ENCODE data around the gene BLACAT1. TPM values are rescaled to one million over a fixed set of nuclear protein-coding genes. Genes with fewer than 3 reads are reported as not detected.
"Not testable (repeated sequence)": the region's sequence is repeated elsewhere in the genome, so short reads cannot be mapped to it uniquely, and the experiment has no call there.

The BLACAT1 gene
- total RNA-seq, 1 donor from 2014 or later: not detected

DNA sequence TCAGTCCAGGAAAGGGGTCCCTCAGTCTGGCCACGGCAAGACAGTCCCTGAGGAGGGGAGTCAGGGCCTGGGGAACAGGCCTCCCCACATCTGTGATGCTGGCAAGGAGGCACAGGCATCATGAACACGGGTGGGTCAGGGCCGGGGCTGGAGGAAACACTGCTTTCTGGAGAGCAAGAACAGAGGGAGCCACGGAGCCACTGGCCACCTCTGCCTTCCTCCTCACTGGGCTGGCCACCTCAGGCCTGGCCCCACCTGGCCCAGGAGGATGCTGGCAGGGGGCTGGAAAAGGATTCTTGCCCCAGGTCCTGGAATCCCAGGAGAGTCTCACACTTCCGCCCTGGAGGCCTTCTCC is 15.7 kb downstream of the BLACAT1 start:
- intact Hi-C loops (cut with micrococcal nuclease): no loop called here
- no peak for DNase-seq (ENCODE audit: low spot score)
- H3K27me3 Mint-ChIP-seq (ENCODE audit: low read depth): peaks cover 17% of the 10 kb centered on the region
- peaks cover 12% of the 10 kb centered on the region for H3K4me1 Mint-ChIP-seq (ENCODE audit: low read depth)
- no peaks in the 10 kb centered on the region for H3K36me3 Mint-ChIP-seq (ENCODE audit: low read depth)
- H3K27ac Mint-ChIP-seq: no peak overlapping the region
- no peak overlapping the region for H3K4me3 Mint-ChIP-seq (ENCODE audit: low read depth)
- H3K9me3 Mint-ChIP-seq: no peaks in the 10 kb centered on the region

DNA sequence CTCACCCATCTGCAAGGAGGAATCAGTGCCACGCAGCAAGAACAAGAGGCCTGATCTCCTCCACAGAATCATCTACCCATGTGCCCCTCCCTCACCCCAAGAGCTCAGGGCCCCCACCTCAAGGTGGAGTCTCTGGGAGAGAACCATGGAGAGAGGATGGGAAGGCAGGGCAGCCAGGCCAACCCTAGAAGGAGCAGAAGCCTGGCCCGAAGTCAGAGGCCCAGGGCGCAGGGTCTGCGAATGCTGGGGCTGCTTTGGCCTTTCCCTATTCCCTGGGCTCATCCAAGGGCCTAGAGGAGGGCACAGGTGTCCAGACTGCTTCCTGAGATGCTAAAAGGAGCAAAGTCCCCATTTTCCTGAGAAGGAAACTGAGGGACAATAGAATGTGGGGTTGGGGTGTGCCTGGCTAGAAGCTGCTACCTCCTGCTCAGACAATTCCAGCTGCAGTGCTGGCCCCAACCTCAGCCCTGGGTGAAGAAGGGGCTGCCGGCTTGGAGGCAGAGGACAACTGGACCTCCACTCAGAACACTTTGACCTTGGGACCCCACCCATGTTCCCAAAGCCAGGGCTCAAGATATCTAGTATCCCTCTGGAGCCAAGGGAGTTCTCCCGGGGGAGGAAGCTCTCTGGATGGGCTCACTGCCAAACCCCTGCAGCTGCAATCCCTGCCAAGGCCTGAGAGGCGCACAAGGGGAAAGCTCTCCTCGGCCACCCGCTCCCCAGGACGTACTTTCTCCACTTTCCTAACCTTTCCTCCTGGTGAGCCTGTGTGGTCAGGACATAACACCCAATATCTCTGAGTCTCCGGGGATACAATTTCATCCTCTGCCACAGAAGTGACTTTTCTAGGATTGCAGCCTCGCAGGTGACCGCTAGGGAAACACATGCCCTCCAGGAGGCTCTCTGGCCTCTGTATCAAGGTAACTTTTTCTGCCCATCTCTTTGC is 17.4 kb downstream of the BLACAT1 start:
- no peaks in the 10 kb centered on the region for H3K36me3 Mint-ChIP-seq (ENCODE audit: low read depth)
- peaks cover 15% of the 10 kb centered on the region for H3K27me3 Mint-ChIP-seq (ENCODE audit: low read depth)
- H3K4me3 Mint-ChIP-seq (ENCODE audit: low read depth): no peak overlapping the region
- H3K27ac Mint-ChIP-seq: no peak overlapping the region
- H3K9me3 Mint-ChIP-seq: no peaks in the 10 kb centered on the region
- no peak for DNase-seq (ENCODE audit: low spot score)
- peaks cover 12% of the 10 kb centered on the region for H3K4me1 Mint-ChIP-seq (ENCODE audit: low read depth)
- intact Hi-C loops (cut with micrococcal nuclease): no loop called here

DNA sequence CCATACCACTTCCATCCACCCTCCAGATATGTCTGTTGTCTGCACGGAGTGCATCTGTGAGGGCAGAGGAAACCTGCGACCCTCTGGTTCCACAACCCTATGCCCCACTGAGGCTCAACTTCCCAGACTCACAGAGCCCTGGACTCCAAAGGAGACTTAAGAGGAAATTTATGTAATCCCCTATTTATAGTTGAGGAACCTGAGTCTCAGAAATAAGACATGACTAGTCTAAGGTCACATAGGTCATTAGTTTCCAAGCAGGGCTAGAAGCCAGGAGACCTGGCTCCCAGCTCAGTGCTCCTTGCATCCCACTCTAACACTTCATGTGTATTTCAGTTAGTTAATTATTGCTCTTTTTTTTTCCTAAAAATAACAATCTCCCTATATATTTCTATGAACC is 18.3 kb downstream of the BLACAT1 start:
- H3K9me3 Mint-ChIP-seq: no peaks in the 10 kb centered on the region
- H3K27me3 Mint-ChIP-seq (ENCODE audit: low read depth): peaks cover 15% of the 10 kb centered on the region
- DNase-seq (ENCODE audit: low spot score): no peak
- H3K4me3 Mint-ChIP-seq (ENCODE audit: low read depth): no peak overlapping the region
- H3K36me3 Mint-ChIP-seq (ENCODE audit: low read depth): no peaks in the 10 kb centered on the region
- no peak overlapping the region for H3K27ac Mint-ChIP-seq
- intact Hi-C loops (cut with micrococcal nuclease): no loop called here
- H3K4me1 Mint-ChIP-seq (ENCODE audit: low read depth): peaks cover 12% of the 10 kb centered on the region

DNA sequence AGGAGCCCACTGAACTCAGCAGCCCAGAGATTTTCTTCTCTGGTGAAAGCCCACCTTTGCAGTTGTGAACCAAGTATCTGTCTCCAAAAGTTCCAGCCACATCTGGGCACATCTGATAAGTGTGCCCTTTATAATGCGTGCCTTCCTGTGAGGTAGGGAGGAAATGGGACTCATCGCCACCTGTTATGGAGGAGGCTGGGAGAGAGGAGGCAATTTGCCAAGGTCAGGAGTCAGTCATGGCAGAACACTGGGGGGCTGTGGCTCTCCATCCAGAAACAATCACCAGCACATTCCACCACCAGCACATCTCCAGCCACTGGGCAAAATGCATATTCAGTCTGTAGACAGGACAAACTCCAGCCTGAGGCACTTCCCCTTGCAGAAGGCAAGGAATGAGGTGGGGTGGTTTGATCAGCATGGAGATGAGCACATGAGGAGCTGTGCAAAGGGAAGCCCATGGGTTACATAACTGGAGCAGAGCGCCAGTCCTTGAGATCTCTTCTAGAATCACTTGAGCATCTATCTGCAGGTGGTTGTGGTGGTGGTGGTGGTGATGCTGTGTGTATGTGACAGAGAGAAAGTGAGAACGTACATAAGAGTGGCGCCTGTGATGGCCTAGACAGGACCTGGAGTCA is 19.0 kb downstream of the BLACAT1 start:
- Mint-ChIP-seq H3K9me3 (no peaks in the 10 kb centered on the region), H3K27ac (no peak overlapping the region), H3K4me1 (ENCODE audit: low read depth) (peaks cover 12% of the 10 kb centered on the region), H3K27me3 (ENCODE audit: low read depth) (peaks cover 20% of the 10 kb centered on the region), H3K4me3 (ENCODE audit: low read depth) (no peak overlapping the region), H3K36me3 (ENCODE audit: low read depth) (no peaks in the 10 kb centered on the region)
- no peak for DNase-seq (ENCODE audit: low spot score)
- intact Hi-C loops (cut with micrococcal nuclease): no loop called here

DNA sequence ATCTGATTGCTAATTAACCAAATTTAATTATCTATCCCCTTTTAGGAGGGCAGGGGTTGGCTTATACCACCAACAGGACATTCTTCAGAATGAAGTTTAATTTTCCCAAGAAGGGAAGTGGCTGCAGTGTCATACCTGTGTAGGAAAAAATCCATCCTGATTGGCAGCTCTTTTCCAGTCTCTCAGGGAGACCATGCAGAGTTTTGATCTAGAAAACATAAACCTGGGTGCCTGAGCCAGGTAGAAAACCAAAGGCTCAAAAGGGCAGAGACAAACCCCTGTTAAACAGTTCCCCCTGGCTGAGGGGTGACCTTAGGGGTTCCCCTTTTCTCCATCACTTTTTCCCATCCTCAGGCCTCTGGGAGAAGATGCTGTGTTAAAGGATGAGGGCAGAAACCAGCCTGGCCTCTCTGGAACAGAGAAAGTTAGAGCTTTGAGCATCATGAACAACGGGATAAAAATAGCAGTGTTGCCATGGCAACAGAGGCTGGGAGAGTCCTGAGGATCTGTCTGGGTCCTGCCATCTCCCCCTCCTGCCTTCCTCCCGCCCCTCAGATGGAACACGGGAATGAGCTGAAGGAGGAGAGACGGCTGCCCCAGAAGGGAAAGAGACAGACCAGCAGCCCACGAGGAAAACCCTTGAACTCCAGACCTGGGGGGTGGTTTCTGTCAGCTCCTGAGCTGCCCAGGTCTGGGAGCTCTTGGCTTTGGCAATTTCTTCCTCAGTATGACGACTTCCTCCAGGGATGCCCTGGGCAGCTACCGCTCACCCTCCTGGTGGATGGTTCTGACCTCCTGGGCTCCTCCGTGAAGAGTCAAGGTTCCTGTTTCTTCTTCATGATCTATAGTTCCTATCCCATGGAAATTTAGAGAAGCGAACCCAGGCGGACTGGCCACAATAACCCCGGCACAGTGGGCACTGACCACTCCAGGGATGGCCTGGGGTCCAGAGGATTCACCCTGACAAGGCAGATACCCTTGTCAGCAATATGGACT is 20.0 kb downstream of the BLACAT1 start:
- H3K9me3 Mint-ChIP-seq: no peaks in the 10 kb centered on the region
- peaks cover 8% of the 10 kb centered on the region for H3K4me1 Mint-ChIP-seq (ENCODE audit: low read depth)
- no peak for DNase-seq (ENCODE audit: low spot score)
- no peak overlapping the region for H3K4me3 Mint-ChIP-seq (ENCODE audit: low read depth)
- H3K36me3 Mint-ChIP-seq (ENCODE audit: low read depth): no peaks in the 10 kb centered on the region
- H3K27ac Mint-ChIP-seq: no peak overlapping the region
- intact Hi-C loops (cut with micrococcal nuclease): no loop called here
- H3K27me3 Mint-ChIP-seq (ENCODE audit: low read depth): peaks cover 26% of the 10 kb centered on the region

DNA sequence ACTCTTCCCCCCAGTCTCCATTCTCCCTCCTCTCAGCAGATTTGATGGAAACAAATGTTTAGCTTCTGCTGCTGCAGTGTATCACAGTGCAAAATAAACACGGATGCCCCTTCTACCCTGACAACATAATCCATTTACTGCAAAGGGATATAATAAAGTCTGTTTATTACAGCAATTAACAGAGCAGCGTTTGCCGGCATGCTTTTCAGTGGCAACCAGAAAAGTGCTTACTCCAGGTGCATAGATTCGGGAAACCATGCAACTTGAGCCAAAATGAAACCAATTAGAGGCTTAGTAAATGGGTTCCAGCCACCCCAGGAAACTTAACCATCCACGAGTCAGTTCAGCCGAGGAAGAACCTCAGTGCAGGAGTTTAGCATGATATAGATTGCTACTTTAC is 21.1 kb downstream of the BLACAT1 start:
- Mint-ChIP-seq H3K9me3 (no peaks in the 10 kb centered on the region), H3K36me3 (ENCODE audit: low read depth) (no peaks in the 10 kb centered on the region), H3K4me1 (ENCODE audit: low read depth) (peaks cover 4% of the 10 kb centered on the region), H3K27ac (no peak overlapping the region), H3K27me3 (ENCODE audit: low read depth) (peaks cover 27% of the 10 kb centered on the region), H3K4me3 (ENCODE audit: low read depth) (no peak overlapping the region)
- no peak for DNase-seq (ENCODE audit: low spot score)
- intact Hi-C loops (cut with micrococcal nuclease): no loop called here

DNA sequence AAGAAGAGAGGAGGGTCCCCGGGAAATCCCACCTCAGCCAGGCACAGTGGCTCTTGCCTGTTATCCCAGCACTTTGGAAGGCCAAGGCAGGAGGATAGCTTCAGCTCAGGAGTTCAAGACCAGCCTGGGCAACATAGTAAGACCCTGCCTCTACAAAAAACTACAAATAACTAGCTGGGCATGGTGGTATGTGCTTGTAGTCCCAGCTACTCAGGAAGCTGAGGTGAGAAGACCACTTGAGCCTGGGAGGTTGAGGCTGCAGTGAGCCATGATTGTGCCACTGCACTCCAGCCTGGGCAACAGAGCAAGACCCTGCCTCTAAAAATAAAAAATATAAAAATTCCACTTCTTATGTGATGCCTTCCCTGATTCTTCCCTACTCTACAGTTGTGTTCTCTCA is 23.2 kb downstream of the BLACAT1 start:
- H3K27ac Mint-ChIP-seq; H3K4me1 Mint-ChIP-seq (ENCODE audit: low read depth); H3K4me3 Mint-ChIP-seq (ENCODE audit: low read depth); H3K36me3 Mint-ChIP-seq (ENCODE audit: low read depth); intact Hi-C loops (cut with micrococcal nuclease); H3K9me3 Mint-ChIP-seq; DNase-seq (ENCODE audit: low spot score): not testable (repeated sequence)
- peaks cover 30% of the 10 kb centered on the region for H3K27me3 Mint-ChIP-seq (ENCODE audit: low read depth)

DNA sequence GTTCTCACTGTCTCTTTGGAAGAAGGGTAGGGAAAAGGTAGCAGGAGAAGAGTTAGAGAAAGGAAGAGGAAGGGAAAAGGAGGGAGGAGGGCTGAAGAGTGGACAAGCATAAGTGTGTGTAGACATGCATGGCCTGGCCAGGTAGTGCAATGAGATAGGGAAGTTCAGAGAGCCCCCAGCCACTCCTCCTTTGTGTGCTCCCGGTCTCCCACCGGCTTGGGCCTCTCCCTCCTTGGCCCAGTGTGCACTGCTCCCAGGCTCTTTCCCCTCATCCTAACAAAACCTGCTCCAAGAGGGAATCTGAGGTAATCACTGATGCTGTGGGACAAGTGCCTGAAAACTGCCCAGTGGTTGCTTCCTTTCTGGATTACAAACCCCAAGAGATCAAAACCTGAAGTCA is 23.7 kb downstream of the BLACAT1 start:
- intact Hi-C loops (cut with micrococcal nuclease): no loop called here

DNA sequence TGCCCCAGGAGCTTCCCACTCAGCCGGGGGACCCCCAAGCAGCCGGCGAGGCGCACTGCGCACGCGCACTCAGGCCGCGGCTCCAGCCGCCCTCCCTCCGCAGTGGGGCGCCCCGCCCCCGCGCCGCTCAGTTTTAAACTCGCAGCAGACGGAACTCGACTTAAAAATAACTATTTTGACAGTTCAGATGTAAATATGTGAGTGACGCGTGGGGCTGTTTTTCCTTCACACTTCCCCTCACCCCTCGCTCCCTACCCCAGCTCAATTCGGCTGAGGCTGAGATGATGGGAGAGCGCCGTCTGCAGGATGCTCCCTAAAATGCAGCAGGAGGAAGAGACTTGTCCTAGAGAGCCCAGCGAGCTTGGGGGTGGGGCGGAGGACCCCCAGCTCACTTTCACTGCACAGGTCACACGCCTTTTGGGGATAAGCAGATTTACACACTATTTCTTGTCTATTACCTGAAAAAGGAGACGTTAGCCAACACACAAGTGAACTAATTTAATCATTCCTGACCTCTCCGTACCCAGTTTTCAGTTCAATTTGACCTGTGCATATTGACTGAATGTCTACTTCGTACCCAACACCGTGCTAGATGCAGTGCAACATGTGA is 25.0 kb downstream of the BLACAT1 start:
- DNase-seq (ENCODE audit: low spot score): peak; percentile 32
- intact Hi-C loops (cut with micrococcal nuclease): no loop called here

More for the DNA sequence above, 23.7 kb downstream of the BLACAT1 start:
- H3K27me3 Mint-ChIP-seq (ENCODE audit: low read depth): peaks cover 33% of the 10 kb centered on the region
- H3K27ac Mint-ChIP-seq: no peak overlapping the region
- H3K36me3 Mint-ChIP-seq (ENCODE audit: low read depth): no peaks in the 10 kb centered on the region
- H3K9me3 Mint-ChIP-seq: no peaks in the 10 kb centered on the region
- H3K4me3 Mint-ChIP-seq (ENCODE audit: low read depth): no peak overlapping the region
- DNase-seq (ENCODE audit: low spot score): no peak
- peaks cover 4% of the 10 kb centered on the region for H3K4me1 Mint-ChIP-seq (ENCODE audit: low read depth)

DNA sequence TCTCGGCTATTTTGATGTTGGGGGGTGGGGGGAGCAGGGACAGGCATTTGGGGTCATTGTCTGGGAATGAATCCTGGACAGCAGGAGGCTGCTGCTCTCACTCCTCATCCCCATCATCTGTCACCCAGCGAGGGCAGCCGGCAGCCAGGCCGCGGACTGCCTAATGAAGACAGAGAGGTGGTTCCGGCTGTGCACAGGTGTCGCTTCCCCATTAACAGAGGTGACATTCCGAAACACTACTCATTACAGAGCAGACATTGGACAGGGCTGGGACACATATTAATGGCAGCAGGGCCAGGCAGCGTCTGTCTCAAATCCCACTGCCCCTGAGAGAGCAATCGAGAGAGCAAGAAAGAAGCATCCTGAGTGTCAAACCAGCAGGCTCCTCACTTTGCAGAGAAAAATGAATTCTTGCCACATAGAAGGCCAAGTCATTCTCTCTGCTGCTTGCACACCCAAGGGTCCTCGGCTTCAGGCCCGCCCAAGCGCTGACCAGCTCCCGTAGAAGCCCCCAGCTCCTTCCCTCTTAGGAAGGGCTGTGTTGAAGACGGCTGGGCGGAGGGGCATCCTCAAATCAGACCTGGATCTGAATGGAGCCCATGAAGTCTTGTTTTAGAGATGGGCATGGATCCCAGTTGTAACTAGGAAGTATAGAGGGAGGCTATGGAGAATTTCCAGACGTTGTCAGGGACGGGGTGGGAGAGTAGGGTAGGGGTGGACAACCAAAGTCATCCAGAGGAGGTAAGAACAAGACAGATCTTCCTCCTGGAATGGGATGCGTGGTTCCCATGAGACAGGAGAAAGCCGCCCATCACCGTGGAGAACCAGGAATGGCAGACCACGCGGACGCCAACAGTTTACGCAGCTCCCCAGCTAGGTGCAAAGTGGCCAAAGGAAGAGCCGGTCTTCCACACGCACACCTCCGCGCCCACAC is 25.8 kb downstream of the BLACAT1 start:
- no peaks in the 10 kb centered on the region for H3K36me3 Mint-ChIP-seq (ENCODE audit: low read depth)
- H3K9me3 Mint-ChIP-seq: no peaks in the 10 kb centered on the region
- intact Hi-C loops (cut with micrococcal nuclease): no loop called here
- H3K4me3 Mint-ChIP-seq (ENCODE audit: low read depth): peak overlapping the region; percentile 74
- DNase-seq (ENCODE audit: low spot score): no peak
- peaks cover 4% of the 10 kb centered on the region for H3K4me1 Mint-ChIP-seq (ENCODE audit: low read depth)
- H3K27me3 Mint-ChIP-seq (ENCODE audit: low read depth): peaks cover 29% of the 10 kb centered on the region
- H3K27ac Mint-ChIP-seq: no peak overlapping the region

More for the DNA sequence above, 25.0 kb downstream of the BLACAT1 start:
- Mint-ChIP-seq H3K27ac (no peak overlapping the region), H3K36me3 (ENCODE audit: low read depth) (no peaks in the 10 kb centered on the region), H3K4me3 (ENCODE audit: low read depth) (peak overlapping the region; percentile 74), H3K27me3 (ENCODE audit: low read depth) (peaks cover 33% of the 10 kb centered on the region), H3K9me3 (no peaks in the 10 kb centered on the region), H3K4me1 (ENCODE audit: low read depth) (peaks cover 4% of the 10 kb centered on the region)

DNA sequence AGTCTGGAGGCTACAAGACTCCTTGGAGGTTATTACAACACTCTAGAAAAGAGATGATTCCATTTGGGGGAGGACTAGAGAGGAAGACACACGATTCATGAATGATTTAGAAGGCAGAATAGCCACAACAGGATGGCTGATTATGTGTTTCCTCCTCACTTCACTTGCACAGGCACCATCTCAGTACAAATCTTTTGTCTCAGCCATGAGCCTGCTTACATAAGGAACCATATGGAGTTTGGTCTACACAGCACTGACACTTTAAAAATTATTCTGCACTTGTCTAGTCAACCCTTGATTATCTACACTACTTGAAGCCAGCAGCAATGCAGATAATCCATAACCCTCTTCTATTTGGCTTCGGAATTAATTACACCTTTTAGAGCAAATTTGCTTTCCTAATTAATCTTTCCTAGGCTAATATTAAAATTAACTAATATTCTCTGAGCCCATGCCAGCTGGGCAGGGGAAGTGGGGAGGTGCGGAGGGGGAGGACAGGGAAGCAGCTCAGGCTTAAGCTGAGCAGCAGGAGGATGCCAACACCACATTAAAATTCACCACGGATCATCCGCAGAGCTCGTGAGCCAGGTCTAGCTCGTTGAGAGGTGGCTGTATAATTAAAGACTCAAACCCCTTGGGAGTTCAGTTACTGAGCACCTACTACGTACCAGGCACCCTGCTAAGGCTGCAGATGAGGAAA is 30.8 kb downstream of the BLACAT1 start:
- Mint-ChIP-seq H3K36me3 (ENCODE audit: low read depth) (no peaks in the 10 kb centered on the region), H3K27ac (no peak overlapping the region), H3K4me3 (ENCODE audit: low read depth) (no peak overlapping the region), H3K4me1 (ENCODE audit: low read depth) (no peaks in the 10 kb centered on the region), H3K9me3 (no peaks in the 10 kb centered on the region), H3K27me3 (ENCODE audit: low read depth) (peaks cover 58% of the 10 kb centered on the region)
- intact Hi-C loops (cut with micrococcal nuclease): no loop called here
- DNase-seq (ENCODE audit: low spot score): no peak
